EH (cell line): Measurements from ENCODE around the gene ANKRD66.

Source experiments
- DNase-seq: peaks from one replicate; pipeline ENCODE4 v3.0.0-alpha.2; 2015; ENCODE audit warnings: low read depth

Gene ANKRD66

DNA sequence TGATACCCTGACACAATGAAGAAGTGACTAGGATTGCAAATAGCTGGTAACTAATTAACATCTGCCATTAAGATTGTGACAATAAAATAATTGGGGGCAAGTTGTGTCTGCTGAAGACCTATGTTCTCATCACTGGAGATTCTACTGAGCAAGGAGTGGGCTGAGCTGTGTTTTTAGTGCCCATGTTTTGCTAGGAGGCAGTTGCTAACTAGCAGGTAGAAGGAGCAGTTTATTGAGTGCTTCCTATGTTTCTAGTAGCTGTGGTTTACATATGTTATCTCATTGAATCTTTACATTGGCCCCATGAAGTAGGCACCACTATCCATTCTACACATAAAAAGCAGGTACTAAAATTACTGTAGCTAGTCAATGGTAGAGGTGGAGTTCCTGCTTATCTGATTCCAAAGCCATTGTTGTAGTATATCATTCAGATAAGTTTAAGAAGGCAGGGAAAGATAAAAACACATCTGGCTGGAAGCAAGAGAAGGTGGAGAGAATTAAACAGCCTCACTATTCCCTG, 43.7 kb downstream of the ANKRD66 start:
- DNase-seq = no peak

DNA sequence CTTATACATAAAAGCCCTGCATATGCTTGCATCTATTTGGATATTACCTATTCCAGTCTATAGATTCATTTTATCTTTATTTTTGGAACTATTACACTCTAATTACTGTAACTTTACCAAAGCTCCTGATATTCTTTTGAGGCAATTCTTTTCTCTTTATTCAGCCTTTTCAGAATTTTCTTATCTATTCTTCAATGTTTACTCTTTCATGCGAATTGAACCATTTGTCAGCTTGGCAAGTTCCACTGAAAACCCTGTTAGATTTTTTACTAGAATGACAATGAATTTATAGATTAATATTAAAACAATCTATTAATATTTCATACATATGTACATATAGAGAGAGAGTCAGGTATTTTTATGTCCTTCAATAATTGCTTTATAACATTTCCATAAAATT, 45.9 kb downstream of the ANKRD66 start:
- DNase-seq = no peak

DNA sequence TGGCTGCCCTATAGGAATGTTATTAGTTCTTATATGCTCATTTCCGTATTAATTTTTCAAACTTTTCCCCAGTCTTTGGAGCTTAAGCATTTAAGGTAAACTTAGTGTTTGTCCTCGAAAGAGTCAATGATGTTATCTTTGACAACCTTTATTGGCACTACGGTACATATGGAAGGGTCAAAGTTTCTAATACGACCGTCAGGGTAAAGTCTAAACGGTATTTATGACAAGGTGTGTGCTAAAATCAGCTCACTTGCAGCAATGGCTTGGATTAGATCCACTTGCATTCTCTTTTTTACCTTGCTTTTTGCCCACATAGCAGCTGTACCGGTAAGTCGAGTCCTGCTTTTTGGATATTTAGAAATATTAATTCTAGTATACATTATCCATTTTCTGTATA, 46.4 kb downstream of the ANKRD66 start, which contains the start of gene MEP1A:
TSS of gene MEP1A (plus strand) at position 252 of the 400 bp plus-strand sequence. CDS start at position 262, 10 bp downstream.
- no peak for DNase-seq

DNA sequence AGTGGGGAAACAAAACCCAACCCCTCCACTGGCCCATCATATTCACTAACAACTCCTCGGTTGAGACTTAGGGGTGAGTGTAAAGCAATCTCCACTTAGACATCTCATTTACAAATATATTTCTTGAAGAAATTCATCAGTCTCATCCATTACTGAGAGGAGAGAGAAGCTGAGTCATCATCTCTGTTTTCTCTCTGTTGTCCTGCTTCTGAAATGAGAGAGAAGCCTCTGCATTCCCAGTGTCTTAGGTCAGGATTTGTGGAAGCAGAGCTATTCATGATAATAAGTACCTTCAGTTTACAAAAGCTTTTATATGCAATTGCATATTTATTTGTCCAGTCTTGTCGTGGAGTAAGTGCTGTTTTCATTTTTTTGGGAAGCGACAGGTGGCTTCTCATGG, 47.3 kb downstream of the ANKRD66 start:
- DNase-seq = no peak

DNA sequence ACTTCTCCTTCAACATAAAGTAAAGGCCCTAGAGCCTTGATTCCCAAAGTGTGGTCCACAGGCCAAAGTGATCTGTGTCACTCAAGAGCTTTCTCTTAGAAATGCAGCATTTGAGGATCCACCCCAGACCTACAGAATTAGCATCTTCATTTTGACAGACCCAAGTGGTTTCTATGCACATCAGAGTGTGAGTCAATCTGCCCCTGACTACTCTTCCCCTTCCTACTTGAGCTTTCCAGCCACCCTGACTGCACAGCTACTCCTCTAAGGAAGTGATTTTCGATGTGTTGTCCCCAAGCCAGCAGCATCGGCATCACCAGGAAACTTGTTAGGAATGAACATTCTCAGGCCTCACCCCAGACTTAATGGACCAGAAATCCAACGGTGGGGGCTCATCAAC, 49.1 kb downstream of the ANKRD66 start:
- DNase-seq = no peak

DNA sequence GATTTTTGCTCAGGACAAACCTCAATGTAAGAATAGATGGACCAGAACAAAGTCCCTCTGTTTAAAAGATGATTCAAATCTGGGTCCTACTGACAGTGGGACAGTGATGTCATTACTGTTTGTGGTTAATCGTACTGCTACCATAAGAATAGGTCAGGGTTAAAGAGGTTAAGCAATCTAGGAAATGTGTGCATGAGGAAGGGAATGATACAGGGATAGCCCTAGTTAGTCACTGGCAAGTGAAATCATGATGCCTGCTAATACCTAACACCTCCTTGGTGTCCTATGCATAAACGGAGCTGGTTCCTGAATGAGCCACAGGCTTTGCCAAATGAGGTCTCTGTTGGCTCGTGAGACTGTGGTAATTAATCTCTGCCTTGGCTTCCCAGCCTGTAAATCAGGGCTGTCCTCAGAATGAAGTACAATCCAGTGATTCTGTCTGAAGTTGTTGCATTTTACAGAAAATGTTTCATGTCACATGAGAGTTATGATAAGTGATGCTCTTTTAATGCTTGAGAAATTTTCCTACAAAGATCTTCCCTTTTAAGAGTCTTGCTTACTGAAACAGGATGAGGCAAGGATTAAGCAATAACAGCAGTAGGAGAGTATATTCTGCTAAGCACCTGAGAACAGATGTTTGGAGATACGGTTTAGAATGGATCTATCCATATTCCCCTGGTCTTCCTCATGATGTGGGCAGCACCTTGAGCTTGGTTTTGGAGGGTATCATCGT, 50.3 kb downstream of the ANKRD66 start:
- no peak for DNase-seq

DNA sequence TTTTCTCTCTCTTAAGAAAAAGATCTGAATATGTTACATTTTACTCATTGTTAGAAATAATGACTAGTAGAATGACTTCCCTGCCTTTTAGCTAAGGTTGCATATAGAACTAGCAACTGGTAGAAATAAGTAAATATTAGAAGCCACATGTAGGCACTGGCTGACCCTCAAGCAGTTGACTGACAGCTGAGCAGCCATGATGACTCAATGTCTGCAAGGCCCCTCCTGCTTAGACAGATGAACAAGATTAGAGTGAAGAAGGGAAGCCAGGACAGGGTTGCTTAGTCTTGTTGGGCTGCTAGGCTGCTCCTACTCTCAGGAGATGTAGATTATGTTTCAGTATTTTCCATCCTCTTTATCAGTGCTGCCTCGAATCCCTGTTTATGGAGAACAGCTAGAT, 52.9 kb downstream of the ANKRD66 start:
- peak; percentile 1 for DNase-seq

DNA sequence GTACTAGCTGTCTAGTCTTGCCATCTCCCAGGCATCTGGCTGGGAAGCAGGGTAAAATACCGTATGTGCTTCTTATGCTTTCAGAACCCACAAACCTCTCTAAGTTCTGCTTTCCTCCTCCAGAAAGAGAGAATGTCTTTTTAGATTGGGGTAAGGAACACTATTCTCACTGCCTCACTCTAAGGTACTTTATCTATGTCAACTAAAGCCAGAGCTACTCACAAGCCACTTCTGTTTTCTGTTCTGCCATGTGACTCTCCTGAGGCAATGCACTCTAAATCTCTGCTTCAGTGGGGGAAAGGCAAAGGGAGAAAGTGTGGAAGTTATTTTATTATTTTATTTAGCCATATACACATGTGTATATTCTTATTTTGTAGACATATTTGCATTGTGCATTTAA, 62.1 kb downstream of the ANKRD66 start:
- no peak for DNase-seq
